HG03432 (cell line): Measurements from ENCODE around the gene TCF7L1.
"Not testable (repeated sequence)": the region's sequence is repeated elsewhere in the genome, so short reads cannot be mapped to it uniquely, and the experiment has no call there.

ENCODE experiments used
- ATAC-seq: cut with Tn5 transposase; IDR thresholded peaks from one replicate; pipeline ENCODE4 v1.9.1; 2021; ENCODE audit warnings: mild to moderate bottlenecking, moderate library complexity; ENCODE audit not compliant: unreplicated experiment

The TCF7L1 gene

DNA sequence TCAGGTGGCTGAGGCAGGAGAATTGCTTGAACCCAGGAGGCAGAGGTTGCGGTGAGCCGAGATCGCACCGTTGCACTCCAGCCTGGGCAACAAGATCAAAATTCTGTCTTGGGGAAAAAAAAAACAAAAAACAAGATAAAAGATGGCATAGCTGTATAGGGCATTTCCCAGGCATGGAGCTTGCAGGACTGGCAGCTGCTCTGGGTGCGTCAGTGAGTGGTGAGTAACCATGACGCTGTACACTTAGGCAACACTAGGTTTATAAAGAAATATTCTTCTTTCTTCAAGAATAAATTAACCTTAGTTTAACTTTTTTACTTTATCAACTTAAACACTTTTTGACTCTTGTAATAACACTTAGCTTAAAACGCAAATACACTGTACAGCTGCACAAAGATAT is 179.2 kb downstream of the TCF7L1 start:
- no peak for ATAC-seq

DNA sequence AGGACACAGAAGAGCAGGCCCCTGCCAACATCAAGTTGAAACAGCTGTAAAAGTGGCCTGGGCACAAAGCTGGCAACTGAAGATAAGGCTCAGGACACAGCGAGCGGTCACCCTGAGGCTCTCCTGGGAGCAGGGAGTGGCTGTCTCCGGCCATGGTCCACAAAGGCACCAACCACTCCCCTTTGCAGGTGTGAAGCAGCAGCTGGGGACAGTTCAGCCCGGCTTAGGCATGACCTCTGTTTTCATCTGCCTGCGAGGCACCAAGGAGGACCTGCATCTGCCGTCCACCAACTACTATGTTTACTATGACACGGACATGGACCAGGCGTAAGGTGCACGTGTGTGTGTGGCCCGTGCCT is 181.7 kb downstream of the TCF7L1 start:
- ATAC-seq, result no peak

DNA sequence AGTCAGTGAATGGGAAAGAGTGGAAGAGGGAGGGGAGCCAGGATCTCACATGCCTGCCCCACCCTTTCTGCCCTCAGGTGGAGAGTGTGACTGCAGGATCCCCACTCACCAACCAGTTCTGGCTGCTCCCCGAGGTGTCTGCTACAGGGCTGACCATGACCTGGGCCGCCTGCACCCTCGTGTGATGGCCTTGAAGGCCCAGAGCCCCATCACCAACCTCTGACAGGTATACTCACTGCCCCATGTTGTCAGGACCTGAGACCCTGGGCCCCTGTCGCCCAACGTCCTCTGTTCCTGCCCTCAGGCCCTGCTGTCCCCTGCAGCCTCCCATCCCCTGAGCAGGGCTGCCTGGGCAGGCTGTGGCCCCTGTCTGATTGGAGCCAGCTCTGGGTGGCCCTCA is 182.7 kb downstream of the TCF7L1 start:
- ATAC-seq, result not testable (repeated sequence)

DNA sequence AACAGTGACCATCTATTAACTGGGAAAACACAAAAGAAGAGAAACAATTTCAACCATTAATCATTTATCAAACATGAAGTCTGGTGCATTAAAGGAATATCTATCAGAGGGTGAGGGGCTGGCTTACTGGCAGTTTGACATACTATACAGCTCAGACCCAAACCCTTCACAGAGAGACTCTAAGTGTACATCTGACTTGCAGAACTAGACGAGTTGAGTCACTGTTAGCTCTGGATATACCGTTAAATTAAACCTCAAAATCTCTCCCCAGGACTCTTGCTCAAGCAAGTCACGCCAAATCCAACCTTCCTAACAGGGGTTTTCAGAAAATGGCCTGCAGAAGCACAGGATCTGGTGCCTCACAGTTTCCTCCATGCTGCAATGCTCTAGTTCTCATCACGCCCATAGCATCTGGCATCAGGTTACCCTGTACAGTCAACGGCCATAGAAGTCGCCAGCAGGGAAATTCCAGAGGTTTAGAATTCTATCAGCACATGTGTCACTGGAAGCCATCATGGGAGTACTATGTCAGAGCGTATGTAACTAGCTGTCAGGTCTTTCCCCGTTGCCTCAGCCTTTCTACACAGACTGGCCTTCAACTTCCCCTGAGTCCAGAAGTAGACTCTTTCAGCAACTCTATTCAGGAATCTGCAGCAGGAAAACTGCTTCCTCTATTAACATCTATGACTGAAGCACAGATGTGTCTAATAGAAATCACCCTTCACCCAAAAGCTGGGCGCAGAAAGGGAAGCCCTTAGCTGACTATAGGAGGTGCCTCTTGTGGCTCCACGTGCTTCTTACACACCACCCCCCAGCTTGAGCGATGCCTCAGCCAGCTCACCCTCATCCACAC is 185.3 kb downstream of the TCF7L1 start:
- peak; percentile 58 for ATAC-seq

DNA sequence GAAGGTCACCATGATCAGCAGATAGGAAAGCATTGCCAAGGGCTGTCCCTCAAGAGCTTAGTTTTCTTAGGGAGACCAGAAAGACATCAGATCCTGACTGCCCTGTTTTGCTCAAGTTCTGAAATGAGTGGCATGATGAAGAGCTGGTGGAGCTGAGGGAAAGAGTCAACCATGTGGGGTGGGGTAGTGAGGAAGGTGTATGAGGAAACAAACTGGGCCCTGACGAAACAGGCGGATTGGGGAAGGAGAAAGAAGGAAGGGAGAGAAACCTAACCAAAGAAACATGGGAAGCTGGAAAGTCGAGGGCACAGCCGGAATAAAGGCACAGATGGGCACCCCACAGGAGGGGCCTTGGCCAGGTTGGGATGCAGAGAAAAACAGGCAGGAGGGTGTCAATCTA is 186.6 kb downstream of the TCF7L1 start:
- no peak for ATAC-seq

DNA sequence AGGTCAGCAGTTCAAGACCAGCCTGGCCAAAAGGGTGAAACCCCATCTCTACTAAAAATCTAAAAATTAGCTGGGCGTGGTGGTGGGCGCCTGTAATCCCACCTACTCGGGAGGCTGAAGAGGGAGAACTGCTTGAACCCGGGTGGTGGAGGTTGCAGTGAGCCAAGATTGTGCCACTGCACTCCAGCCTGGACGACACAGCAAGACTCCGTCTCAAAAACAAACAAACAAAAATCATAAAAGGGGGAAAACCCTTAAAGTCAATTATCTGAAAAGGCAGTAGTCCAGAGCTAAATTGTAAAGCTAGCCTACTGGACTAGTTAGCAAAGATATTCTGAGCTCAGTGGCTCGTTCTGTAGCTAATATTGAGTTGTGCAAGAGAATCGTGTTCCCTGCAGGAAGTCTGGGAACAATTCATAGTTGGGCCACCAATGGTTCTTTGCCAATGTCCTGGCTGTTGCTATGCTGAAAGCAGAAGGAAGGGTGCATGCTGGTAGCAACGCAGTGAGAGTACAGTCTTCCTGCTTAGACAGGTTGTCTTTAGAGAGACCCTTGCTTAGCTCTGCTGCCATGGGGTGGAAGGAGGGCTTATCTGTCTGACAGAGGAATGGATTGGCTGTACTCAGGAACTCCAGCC is 190.3 kb downstream of the TCF7L1 start:
- ATAC-seq, result no peak

DNA sequence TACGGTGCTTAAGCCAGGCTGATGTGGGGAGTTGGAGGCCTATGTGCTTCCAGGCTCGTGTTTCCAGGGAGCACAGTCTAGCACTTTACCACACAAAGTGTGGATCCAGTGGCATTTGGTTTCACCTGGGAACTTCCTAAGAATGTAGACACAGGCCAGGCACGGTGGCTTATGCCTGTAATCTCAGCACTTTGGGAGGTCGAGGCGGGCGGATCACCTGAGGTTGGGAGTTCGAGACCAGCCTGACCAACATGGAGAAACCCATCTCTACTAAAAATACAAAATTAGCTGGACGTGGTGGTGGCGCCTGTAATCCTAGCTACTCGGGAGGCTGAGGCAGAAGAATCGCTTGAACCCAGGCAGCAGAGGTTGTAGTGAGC is 190.8 kb downstream of the TCF7L1 start:
- not testable (repeated sequence) for ATAC-seq

DNA sequence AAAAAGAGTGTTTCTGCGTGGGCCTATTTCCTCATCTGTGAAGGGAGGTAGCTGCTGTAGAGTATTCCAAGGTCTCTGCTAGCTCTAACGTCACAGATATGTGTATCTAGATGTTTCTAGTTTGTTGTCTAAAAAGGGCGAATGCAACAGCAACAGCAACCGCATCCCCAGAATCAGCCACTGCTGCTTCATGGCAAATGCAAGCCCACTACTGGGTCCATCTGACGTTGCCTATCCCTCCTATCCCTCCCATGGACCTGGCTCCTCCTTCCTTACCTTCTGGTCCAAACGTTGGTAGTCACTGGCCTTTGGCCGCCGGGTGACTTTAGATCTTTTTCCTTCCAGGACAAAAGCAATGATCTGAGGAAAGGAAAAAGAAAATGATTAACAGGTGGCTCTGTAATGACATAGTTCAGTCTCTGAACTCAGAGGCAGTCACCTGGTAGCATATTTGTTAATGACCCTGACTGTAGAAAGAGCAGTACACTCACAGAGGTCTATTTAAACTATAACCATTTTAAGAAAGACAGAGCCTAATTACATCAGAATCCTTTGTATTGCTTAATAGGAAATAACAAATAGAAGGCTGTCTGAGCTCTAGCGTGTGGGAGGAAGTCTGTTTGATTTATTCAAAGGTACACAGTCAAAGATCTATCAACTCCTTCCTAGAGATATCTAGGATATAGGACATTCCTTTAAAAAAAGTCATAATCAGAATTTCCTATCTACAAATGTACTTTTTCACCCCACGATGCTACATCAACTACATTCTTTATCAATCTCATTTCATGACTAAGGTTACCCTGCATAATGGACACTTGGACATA is 191.7 kb downstream of the TCF7L1 start:
- ATAC-seq, result no peak

DNA sequence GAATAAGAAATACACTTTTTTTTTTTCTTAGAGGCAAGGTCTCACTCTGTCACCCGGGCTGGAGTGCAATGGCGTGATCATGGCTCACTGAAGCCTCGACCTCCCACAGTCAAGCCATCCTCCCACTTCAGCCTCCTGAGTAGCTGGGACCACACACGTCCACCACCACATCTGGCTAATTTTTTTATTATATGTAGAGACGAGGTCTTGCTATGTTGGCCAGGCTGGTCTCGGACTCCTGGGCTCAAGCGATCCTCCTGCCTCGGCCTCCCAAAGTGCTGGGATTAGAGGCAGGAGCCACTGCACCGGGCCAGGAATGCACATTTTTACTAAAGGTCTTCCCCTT is 192.2 kb downstream of the TCF7L1 start:
- no peak for ATAC-seq

DNA sequence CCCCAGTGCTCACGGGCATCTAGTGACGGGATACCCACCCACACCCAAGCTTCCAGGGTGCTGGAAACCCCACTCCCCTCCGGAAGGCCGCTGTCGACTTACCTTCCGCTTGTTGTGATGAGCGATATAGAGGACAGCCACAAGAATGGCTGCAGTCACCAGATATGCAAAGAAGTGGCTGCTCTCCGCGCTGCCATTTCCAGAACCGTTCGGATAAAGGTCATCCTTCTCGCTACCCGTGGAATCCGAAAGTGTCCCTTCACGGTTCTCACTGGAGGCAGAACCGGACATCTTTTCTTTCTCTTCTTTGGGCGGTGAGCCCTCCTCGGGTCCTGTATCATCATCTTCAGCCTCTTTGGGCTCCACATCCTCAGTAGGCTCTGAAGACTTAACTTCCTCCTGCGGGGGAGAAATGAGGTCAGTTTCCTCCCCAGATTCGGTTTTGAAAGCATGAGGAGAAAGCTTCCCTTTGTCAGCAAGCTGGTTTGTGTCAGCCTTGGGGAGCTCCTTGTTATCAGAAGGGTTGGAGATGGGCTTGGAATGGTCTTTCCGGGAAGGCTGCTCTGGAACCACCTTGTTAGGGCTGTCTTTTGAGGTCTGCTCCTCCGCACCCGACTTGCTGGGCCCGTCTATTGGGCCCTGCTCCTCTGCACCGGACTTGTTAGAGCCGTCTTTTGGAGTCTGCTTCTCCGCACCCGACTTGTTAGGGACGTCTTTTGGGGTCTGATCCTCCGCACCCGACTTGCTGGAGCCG is 193.4 kb downstream of the TCF7L1 start:
- ATAC-seq, result peak; percentile 32

DNA sequence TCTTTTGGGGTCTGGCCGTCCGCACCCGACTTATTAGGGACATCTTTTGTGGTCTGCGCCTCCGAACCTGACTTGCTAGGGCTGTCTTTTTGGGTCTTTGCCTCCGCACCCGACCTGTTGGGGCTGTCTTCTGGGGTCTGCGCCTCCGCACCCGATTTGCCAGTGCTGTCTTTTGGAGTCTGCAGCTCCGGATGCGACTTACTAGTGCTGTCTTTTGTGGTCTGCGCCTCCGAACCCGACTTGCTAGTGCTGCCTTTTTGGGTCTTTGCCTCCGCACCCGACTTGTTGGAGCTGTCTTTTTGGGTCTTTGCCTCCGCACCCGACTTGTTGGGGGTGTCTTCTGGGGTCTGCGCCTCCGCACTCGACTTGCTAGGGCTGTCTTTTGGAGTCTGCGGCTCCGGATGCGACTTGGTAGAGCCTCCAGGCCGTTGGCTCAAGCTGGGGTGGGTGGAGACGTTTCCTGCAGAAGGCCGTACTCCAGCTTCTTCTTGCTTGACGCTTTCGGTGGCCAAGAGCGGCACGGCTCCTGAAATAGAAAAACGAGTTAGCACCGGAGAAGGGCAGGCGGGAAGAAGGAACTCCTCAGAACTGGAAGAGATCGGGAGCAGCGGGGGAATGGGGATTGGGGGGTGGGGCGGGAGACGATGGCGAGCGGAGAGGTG is 194.1 kb downstream of the TCF7L1 start:
- ATAC-seq, result peak; percentile 36

DNA sequence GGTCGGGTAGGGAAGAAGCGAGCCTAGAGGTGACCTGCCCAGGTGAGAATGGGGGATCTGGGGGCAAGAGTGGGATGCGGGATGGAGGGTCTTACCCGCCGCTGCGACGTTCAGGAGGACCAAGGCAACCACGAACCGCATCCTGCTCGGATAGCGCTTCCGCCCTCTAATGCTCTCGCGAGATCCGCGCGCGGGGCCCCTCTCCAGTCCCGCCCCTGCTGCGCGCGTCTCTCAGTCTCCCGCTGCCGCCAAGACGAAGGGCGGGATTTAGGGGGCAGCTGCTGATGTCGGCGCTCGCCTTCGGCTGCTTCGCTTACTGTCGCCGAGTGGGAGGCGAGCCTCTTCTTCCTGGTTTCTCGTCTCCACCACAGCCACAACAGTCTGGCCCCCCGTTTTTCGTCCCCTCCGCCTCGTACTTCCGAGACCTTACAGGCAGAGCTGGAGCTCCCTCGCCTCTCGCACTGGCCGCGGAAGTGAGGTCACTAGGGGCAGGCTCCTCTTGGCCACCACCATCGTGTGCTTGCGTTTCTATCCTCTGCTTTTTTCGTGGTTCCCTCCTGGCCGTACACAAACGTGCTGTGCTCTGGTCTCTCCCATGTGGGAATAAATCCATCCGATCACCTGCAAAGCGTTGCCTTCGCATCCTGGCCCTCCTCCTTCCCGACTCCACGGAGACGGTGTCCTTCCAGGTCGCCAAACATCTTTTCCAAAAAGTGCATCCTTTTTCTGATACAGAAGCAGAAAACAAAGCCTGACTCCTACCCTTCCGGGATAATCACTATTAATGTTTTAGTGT is 194.8 kb downstream of the TCF7L1 start, which contains the start of gene TGOLN2:
TGOLN2 (minus strand) TSS at position 168 of the 796 bp plus-strand sequence; CDS start at position 141, 27 bp downstream.
- ATAC-seq, result peak; percentile 91

DNA sequence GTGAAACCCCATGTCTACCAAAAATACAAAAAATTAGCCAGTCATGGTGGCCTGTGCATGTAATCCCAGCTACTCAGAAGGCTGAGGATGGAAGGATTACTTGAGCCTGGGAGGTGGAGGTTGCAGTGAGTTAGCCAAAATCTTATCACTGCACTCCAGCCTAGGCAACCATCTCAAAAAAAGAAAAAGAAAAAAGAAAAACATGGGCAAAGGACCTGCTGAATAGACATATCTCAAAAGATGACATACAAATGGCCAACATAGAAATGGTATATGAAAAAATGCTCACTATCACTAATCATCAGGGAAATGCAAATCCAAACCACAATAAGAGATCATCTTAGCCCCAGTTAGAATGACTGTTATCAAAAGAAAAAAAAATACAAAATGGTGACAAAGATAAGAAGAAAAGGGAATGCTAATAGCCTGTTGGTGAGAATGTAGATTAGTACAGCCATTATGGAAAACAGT is 196.0 kb downstream of the TCF7L1 start:
- ATAC-seq, result no peak

DNA sequence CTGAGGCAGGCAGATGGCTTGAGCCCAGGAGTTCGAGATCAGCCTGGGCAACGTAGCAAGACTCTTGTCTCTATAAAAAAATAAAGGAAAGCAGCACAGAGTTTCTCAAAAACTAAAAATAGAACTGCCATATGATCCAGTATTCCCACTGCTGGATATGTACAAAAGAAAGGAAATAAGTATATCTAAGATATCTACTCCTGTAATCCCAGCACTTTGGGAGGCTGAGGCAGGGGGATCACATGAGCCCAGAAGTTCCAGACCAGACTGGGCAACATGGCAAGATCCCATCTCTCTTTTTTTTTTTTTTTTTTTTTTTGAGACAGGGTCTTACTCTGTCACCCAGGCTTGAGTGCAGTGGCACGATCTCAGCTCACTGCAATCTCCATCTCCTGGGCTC is 196.5 kb downstream of the TCF7L1 start:
- ATAC-seq, result not testable (repeated sequence)

DNA sequence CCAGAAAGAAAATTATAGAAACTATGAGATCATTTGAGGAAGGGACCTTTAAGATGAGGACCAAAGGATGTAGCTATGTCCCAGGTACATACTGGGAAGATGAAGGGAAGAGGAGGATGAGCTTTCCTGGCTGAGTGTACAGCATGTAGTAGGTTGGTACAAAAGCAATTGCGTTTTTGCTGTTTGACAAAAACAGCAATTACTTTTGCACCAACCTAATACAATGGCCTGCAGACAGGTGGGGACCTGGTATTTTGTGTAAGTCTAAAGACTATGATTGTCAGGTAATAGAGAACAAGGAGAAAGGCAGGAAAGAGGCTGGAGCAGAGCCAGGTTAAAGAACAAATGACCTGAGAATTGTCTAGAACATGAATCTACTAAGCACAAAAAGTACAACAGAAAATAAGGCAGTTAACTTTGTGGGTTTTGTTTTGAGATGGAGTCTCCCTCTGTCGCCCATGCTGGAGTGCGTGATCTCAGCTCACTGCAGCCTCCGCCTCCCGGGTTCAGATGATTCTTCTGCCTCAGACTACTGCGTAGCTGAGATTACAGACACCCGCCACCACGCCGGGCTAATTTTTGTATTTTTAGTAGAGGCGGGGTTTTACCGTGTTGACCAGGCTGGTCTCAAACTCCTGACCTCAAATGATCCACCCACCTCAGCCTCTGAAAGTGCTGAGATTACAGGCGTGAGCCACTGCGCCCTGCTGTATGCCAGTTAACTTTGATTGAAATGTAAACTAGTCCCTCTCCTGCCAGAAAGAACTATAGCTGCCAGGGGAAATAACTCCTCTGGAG is 197.8 kb downstream of the TCF7L1 start:
- no peak for ATAC-seq

DNA sequence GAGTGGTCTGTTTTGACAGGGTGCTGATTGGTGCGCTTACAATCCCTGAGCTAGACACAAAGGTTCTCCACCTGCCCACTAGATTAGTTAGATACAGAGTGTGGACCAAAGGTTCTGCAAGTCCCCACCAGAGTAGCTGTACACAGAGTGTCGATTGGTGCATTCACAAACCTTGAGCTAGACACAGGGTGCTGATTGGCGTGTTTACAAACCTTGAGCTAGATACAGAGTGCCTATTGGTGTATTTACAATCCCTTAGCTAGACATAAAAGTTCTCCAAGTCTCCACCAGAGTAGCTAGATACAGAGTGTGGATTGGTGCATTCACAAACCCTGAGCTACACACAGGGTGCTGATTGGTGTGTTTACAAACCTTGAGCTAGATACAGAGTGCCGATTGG is 200.7 kb downstream of the TCF7L1 start:
- not testable (repeated sequence) for ATAC-seq

DNA sequence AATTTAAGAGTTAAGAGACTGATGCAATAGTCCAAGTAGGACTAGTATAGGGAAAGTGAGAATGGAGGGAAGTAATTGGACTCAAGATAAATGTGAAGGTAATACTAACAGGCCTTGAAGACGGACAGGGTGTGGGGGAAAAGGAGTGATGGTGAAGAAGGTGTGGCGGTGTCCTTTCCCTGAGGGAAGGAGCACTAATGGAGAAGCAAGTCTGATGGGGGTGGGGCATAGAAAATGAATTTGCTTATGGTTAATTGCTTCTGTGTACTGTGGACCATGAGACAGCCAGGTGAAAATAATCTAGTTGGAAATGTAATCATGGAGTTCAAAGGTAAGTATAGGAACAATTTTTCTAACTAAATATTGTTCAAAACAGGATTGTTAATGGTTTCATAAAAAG is 201.7 kb downstream of the TCF7L1 start:
- ATAC-seq, result no peak

DNA sequence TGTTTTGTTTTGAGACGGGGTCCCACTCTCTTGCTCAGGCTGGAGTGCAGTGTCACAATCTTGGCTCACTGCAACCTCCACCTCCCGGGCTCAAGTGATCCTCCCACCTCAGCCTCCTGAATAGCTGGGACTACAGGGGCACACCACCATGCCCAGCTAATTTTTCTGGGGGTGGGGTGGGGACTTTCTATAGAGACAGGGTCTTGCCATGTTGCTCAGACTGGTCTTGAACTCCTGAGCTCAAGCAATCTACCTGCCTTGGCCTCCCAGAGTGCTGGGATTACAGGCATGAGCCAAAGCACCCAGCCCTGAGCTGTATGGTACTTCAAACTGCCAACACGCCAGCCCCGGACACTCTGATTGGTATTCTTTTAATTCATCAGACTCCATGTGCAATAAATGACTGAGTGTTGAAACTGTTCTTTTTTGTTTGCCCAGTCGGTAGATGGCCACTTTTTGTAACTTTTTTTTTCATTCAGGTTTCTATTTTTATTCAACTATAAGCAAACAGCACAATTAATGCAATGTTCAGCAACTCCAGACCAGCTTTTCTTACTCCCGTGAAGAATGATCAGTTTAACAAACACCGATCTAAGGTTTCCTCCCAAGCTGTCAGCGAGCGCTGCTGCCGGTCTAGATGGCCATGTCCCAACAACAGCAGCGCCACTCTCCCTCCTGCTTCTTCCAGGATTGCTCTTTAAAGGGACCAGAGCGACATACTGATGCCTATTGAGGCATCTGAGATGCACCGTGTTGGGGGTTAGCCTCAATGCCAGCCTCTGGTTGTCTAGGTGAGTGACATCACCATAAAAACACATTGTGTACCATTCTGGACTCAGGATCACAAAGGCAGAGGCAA is 207.1 kb downstream of the TCF7L1 start:
- ATAC-seq, result no peak
